RWPE2 (cell line): ENCODE data around the gene ACOX1.

ENCODE experiments used
- ATAC-seq: fragments of 200-7000 bp; cut with Tn5 transposase; 3 replicates; pipeline ENCODE4 v1.9.1; 2021; ENCODE audit warnings: low read depth
- DNase-seq: peaks from one replicate; pipeline ENCODE4 v3.0.0-alpha.2; 2020; ENCODE audit warnings: low spot score
- H3K27ac ChIP-seq: fragments of 450-650 bp; 2 replicates; pipeline ENCODE4 v1.5.1; 2017; ENCODE audit warnings: mild to moderate bottlenecking; ENCODE audit not compliant: poor library complexity, severe bottlenecking
- H3K27me3 ChIP-seq: fragments of 250-450 bp; sonication (Bioruptor Pico); 2 replicates; pipeline ENCODE4 v1.5.1; 2021; ENCODE audit warnings: mild to moderate bottlenecking, moderate library complexity; ENCODE audit not compliant: insufficient read depth, poor library complexity, severe bottlenecking
- H3K36me3 ChIP-seq: fragments of 250-450 bp; sonication (Bioruptor Pico); 2 replicates; pipeline ENCODE4 v1.5.1; 2020; ENCODE audit warnings: low read depth, mild to moderate bottlenecking, moderate library complexity
- H3K4me1 ChIP-seq: fragments of 250-450 bp; sonication (Bioruptor Pico); 2 replicates; pipeline ENCODE4 v1.5.1; 2021; ENCODE audit warnings: mild to moderate bottlenecking, moderate library complexity; ENCODE audit not compliant: insufficient read depth, poor library complexity, severe bottlenecking
- H3K4me3 ChIP-seq: fragments of 250-450 bp; sonication (Bioruptor Pico); 2 replicates; pipeline ENCODE4 v1.5.1; 2021; ENCODE audit warnings: mild to moderate bottlenecking, moderate library complexity; ENCODE audit not compliant: severe bottlenecking
- H3K9me3 ChIP-seq: fragments of 250-450 bp; sonication (Bioruptor Pico); 2 replicates; pipeline ENCODE4 v1.5.1; 2021; ENCODE audit warnings: mild to moderate bottlenecking, moderate library complexity; ENCODE audit not compliant: severe bottlenecking
- TF ChIP-seq, protein P1 (sequence below): fragments of 450-650 bp; IDR thresholded peaks from one replicate; pipeline ENCODE4 v1.5.1; 2017; ENCODE audit warnings: mild to moderate bottlenecking, moderate library complexity; ENCODE audit not compliant: poor library complexity, severe bottlenecking

ACOX1 gene

DNA sequence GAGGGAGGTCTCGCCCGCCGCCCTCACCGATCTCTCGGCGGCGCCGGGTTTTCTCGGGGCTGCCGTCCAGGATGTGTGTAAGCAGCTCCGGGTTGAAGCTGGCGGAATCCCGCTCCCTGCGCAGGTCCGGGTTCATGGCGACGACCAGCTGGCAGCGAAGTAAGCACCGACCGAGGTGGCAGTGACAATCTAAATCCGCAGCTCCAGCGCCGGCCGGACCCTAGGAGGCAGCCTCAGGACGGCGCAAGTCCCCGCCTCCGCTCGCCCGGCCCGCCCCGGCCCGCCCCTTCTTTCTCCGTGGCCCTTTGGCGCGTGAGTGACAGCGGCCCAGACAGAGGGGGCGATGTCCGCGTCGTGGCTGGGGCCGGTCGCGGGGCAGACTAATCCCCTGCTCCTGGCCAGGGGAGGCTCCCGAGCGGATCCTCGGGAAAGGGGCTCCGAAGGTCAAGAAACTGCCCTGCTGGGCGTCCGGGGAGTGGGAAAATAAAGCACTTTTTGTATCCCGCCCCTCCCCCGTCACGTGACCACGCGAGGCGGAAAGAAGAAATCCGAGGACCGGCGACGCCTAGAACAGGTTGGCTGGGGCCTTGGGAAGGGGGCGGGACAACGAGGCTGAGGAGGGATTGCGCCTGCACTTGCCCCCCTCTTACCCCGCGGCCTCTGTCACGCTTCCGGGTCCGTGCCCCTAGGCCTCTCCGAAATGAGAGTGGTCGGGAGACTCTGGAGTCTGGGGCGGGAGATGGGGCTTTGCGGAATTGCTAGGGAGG lies at the start of gene ACOX1, which contains the start of gene TEN1:
TSS of gene ACOX1 (minus strand) at position 229 of the 767 bp plus-strand sequence. CDS start at position 136, 93 bp downstream.
TSS of gene TEN1 (plus strand) at position 303 of the 767 bp plus-strand sequence. CDS start 6,953 bp downstream, outside the sequence.
- H3K4me3 ChIP-seq, result peak within 1 kb of the TSS; percentile 61
- DNase-seq (peak; percentile 99), ATAC-seq (peak; percentile 92)
- H3K4me1 ChIP-seq, result peaks cover 13% of the 10 kb centered on the region
- no peaks in the 10 kb centered on the region for H3K9me3 ChIP-seq
- peak within 1 kb of the TSS; percentile 75 for H3K27ac ChIP-seq
- TF ChIP-seq, protein P1, sequence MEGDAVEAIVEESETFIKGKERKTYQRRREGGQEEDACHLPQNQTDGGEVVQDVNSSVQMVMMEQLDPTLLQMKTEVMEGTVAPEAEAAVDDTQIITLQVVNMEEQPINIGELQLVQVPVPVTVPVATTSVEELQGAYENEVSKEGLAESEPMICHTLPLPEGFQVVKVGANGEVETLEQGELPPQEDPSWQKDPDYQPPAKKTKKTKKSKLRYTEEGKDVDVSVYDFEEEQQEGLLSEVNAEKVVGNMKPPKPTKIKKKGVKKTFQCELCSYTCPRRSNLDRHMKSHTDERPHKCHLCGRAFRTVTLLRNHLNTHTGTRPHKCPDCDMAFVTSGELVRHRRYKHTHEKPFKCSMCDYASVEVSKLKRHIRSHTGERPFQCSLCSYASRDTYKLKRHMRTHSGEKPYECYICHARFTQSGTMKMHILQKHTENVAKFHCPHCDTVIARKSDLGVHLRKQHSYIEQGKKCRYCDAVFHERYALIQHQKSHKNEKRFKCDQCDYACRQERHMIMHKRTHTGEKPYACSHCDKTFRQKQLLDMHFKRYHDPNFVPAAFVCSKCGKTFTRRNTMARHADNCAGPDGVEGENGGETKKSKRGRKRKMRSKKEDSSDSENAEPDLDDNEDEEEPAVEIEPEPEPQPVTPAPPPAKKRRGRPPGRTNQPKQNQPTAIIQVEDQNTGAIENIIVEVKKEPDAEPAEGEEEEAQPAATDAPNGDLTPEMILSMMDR, result peak; percentile 45
- H3K36me3 ChIP-seq, result 0 out of 2 replicates have a peak, but pooled peaks cover 3% of the 10 kb centered on the region
- H3K27me3 ChIP-seq, result no peaks in the 10 kb centered on the region

DNA sequence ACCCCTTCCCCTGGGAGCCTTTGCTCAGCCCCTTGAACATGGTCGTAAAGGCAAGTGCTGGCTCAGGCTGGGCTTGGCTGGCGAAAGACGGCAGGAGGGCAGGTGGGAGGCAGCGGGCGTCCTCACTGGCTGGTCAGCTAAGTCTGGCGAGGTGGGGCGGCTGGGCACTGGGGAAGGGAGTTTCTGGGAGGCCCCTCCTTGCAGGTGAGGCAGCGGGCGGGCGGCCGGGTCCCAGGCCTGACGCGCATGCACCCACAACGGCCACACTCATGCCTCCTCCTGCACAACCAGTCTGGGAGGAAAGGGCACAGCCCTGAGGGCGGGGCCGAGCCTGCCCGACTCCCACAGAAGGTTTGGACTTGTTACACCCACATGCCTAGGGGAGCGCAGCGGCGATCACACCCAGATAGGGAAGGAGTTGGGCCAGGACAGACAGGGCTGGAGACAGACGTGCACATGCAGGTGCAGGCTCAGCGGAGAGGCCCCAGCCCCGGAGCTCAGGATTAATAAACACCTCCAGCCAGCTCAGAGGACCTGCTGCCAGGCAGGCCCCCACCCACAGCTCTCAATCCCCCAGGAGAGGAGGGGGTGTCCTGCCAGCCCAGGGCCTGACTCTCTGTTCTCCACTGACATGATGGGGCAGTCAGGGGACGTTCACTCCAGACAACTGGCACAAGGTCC lies 48.3 kb upstream of the ACOX1 start, which contains the start of gene EVPL:
TSS of gene EVPL (minus strand) at position 148 of the 681 bp plus-strand sequence. CDS start at position 40, 108 bp downstream.
- Histone ChIP-seq H3K4me3 (peak within 1 kb of the TSS; percentile 41), H3K27ac (peak within 1 kb of the TSS; percentile 56), H3K4me1 (no peaks in the 10 kb centered on the region), H3K9me3 (no peaks in the 10 kb centered on the region), H3K27me3 (no peaks in the 10 kb centered on the region), H3K36me3 (no peaks in the 10 kb centered on the region)
- ATAC-seq (peak; percentile 94), DNase-seq (peak; percentile 92)
- TF ChIP-seq, protein P1, result no peak

DNA sequence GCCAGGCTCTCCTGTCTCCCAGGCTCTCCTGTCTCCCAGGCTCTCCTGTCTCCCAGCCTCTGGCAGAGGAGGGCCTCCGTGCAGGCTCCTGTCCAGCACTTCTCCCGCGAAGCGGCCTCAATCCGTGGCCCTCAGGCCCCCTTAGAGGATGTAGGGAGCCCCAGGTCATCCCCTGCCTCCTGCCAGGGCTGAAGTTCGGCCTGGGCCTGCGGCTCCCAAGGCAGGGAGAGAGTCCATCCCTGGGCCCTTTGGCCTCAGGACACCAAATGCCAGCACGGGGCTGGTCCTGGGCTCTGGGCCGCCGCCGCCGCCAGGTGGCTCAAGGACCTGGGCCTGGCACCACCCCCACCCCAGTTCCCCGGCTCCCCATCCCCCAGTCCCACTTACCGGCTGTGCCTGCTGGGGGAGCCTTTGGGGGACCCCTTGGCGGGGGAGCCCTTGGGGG lies 47.8 kb upstream of the ACOX1 start:
- ATAC-seq, result peak; percentile 40
- Histone ChIP-seq H3K36me3 (no peaks in the 10 kb centered on the region), H3K4me1 (no peaks in the 10 kb centered on the region), H3K27me3 (no peaks in the 10 kb centered on the region), H3K9me3 (no peaks in the 10 kb centered on the region), H3K4me3 (peak overlapping the region; percentile 41), H3K27ac (peak overlapping the region; percentile 56)
- TF ChIP-seq, protein P1, result no peak
- no peak for DNase-seq

DNA sequence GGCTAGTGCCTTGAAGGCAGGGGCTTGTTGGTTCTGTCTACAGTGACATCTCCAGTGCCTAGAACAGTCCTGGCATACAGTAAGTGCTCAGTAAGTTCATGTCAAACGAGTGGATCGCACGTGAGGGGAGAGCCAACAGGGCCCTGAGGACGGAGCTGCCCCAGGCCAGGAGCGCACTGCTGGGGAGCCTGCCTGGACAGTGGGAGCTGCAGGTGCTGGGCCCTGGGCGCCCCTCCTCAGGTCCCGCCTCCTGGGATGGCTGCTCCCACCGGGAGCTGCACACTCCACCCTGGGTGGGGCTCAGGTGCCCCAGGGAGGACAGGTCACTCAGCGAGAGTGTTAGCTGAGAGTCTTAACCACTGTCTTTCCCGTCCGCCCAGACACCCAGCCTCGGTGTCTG lies 46.3 kb upstream of the ACOX1 start:
- H3K27me3 ChIP-seq, result no peaks in the 10 kb centered on the region
- TF ChIP-seq, protein P1, result no peak
- H3K4me1 ChIP-seq, result no peaks in the 10 kb centered on the region
- no peak overlapping the region for H3K27ac ChIP-seq
- DNase-seq (no peak), ATAC-seq (no peak)
- H3K36me3 ChIP-seq, result 0 out of 2 replicates have a peak, but pooled peaks cover 5% of the 10 kb centered on the region
- no peaks in the 10 kb centered on the region for H3K9me3 ChIP-seq
- no peak overlapping the region for H3K4me3 ChIP-seq
